Panc1 (cell line): ENCODE data around the gene ZNF578. TPM values are rescaled to one million over a fixed set of nuclear protein-coding genes. Genes with fewer than 3 reads are reported as not detected.

Experiments
- ATAC-seq: fragments of 200-7000 bp; cut with Tn5 transposase; 2 replicates; pipeline ENCODE4 v1.9.1; 2020; ENCODE audit warnings: mild to moderate bottlenecking, moderate library complexity
- BruUV-seq: library from RNA; stranded (reverse); fragments of 400-500 nt; replicated peaks from 2 replicates; lab custom pipeline; 2021; lab: Mats Ljungman, UMichigan
- CTCF ChIA-PET: fragments of 300-600 bp; sonication (Branson Sonifier 250); formaldehyde crosslinking; loops from one replicate; lab custom pipeline; 2022; ENCODE audit warnings: antibody characterized with exemption; lab: Charles Lee
- POLR2A ChIA-PET: fragments of 300-600 bp; sonication (Branson Sonifier 250); formaldehyde crosslinking; loops from one replicate; lab custom pipeline; 2022; ENCODE audit warnings: antibody characterized with exemption; lab: Charles Lee
- DNase-seq: peaks from one replicate; pipeline ENCODE4 v3.0.0-alpha.2; 2010; ENCODE audit warnings: low read depth, low spot score
- H3K27ac ChIP-seq: 2 replicates; pipeline ENCODE4 v1.5.1; 2011; ENCODE audit warnings: mild to moderate bottlenecking, low read length, inconsistent platforms
- H3K27me3 ChIP-seq: fragments of 200-500 bp; sonication (Bioruptor generic); 2 replicates; pipeline ENCODE4 v1.6.0; 2014; ENCODE audit warnings: low read length, inconsistent platforms; ENCODE audit not compliant: control insufficient read depth, insufficient read depth
- H3K36me3 ChIP-seq: fragments of 200-500 bp; sonication (Bioruptor generic); 2 replicates; pipeline ENCODE4 v1.5.1; 2014; ENCODE audit warnings: inconsistent platforms, mild to moderate bottlenecking, low read length, moderate library complexity; ENCODE audit not compliant: control insufficient read depth, insufficient read depth
- H3K4me1 ChIP-seq: 2 replicates; pipeline ENCODE4 v1.5.1; 2011; ENCODE audit warnings: inconsistent platforms, mild to moderate bottlenecking, low read length, moderate library complexity; ENCODE audit not compliant: control insufficient read depth, insufficient read depth
- H3K4me3 ChIP-seq, 2 experiments: 2 replicates each; pipeline ENCODE4 v1.5.1; 2011 to 2012; ENCODE audit warnings: low read depth in 2 of 2, low read length in 2 of 2, mild to moderate bottlenecking in 2 of 2, inconsistent platforms in 1 of 2, moderate library complexity in 1 of 2
- H3K9me3 ChIP-seq: fragments of 200-500 bp; sonication (Bioruptor generic); 2 replicates; pipeline ENCODE4 v1.5.1; 2014; ENCODE audit warnings: low read depth, mild to moderate bottlenecking, inconsistent platforms, low read length, moderate library complexity; ENCODE audit not compliant: control insufficient read depth, insufficient read depth
- POLR2AphosphoS5 ChIP-seq: IDR thresholded peaks from 2 replicates; pipeline ENCODE4 v1.6.1; 2012; ENCODE audit warnings: mild to moderate bottlenecking, low read depth, low read length, moderate library complexity
- SIN3A ChIP-seq: IDR thresholded peaks from 2 replicates; pipeline ENCODE4 v1.6.1; 2012; ENCODE audit warnings: low read depth, mild to moderate bottlenecking, low read length, moderate library complexity, borderline replicate concordance; ENCODE audit not compliant: insufficient read depth
- TCF7L2 ChIP-seq: IDR thresholded peaks from 2 replicates; pipeline ENCODE4 v1.6.1; 2011; ENCODE audit warnings: mild to moderate bottlenecking, low read depth, low read length, inconsistent platforms
- in situ Hi-C: cut with HindIII; loops from 2 replicates; pipeline ENCODE4 v1.10.0; 2016; ENCODE audit warnings: low sequenced_read_pairs, low pct_unique_long_range_greater_than_20kb
- intact Hi-C: fragments of 100-400 bp; cut with micrococcal nuclease; formaldehyde crosslinking; loops from one replicate; pipeline ENCODE4 v1.10.0; 2022; ENCODE audit not compliant: unreplicated experiment
- total RNA-seq: library from RNA; stranded (reverse); gene quantifications from one replicate; pipeline ENCODE4 v1.2.1, GENCODE V29; 2021; ENCODE audit not compliant: unreplicated experiment
- TF ChIP-seq, protein P1 (sequence below), 2 experiments: IDR thresholded peaks; 2 replicates each; pipeline ENCODE4 v1.6.1; 2011 to 2012; ENCODE audit warnings: low read depth in 2 of 2, control low read depth in 1 of 2, low read length in 1 of 2, mild to moderate bottlenecking in 1 of 2, moderate library complexity in 1 of 2; ENCODE audit not compliant: insufficient read depth in 1 of 2
- TF ChIP-seq, protein P2 (sequence below): fragments of 450-650 bp; IDR thresholded peaks from 2 replicates; pipeline ENCODE4 v1.5.1; 2017; ENCODE audit warnings: mild to moderate bottlenecking

The ZNF578 gene
- total RNA-seq, 1 experiment from 2014 or later = not detected

DNA sequence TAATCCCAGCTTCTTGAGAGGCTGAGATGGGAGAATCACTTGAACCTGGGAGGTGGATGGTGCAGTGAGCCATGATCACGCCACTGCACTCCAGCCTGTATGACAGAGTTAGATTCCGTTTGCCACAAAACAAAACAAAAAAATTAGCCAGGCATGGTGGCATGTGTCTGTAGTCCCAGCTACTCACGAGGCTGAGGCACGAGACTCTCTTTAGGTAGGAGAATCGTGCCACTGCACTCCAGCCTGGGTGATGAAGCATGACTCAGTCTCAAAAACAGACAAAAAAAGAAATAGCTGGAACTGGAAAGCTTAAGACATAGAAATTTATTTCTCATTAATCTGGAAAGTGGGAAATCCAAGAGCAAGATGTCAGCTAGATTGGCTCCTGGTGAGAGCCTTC lies 53.9 kb downstream of the ZNF578 start:
- Histone ChIP-seq H3K4me3 (no peak overlapping the region), H3K27me3 (no peaks in the 10 kb centered on the region), H3K27ac (no peak overlapping the region), H3K4me1 (no peaks in the 10 kb centered on the region), H3K36me3 (no peaks in the 10 kb centered on the region), H3K9me3 (no peaks in the 10 kb centered on the region)
- intact Hi-C loops = no loop called here
- DNase-seq = no peak
- BruUV-seq = no TSS peak
- POLR2A ChIA-PET = no interaction called here
- CTCF ChIA-PET = no interaction called here
- TF ChIP-seq SIN3A (no peak), POLR2AphosphoS5 (no peak)
- TF ChIP-seq, protein P1, sequence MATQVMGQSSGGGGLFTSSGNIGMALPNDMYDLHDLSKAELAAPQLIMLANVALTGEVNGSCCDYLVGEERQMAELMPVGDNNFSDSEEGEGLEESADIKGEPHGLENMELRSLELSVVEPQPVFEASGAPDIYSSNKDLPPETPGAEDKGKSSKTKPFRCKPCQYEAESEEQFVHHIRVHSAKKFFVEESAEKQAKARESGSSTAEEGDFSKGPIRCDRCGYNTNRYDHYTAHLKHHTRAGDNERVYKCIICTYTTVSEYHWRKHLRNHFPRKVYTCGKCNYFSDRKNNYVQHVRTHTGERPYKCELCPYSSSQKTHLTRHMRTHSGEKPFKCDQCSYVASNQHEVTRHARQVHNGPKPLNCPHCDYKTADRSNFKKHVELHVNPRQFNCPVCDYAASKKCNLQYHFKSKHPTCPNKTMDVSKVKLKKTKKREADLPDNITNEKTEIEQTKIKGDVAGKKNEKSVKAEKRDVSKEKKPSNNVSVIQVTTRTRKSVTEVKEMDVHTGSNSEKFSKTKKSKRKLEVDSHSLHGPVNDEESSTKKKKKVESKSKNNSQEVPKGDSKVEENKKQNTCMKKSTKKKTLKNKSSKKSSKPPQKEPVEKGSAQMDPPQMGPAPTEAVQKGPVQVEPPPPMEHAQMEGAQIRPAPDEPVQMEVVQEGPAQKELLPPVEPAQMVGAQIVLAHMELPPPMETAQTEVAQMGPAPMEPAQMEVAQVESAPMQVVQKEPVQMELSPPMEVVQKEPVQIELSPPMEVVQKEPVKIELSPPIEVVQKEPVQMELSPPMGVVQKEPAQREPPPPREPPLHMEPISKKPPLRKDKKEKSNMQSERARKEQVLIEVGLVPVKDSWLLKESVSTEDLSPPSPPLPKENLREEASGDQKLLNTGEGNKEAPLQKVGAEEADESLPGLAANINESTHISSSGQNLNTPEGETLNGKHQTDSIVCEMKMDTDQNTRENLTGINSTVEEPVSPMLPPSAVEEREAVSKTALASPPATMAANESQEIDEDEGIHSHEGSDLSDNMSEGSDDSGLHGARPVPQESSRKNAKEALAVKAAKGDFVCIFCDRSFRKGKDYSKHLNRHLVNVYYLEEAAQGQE (IDR thresholded peaks at IDR 0.05; ENCODE audit: insufficient read depth in 1 of 2, low read depth in 2 of 2, low read length in 1 of 2) = no peak
- in situ Hi-C loops = no loop called here
- ATAC-seq = no peak

DNA sequence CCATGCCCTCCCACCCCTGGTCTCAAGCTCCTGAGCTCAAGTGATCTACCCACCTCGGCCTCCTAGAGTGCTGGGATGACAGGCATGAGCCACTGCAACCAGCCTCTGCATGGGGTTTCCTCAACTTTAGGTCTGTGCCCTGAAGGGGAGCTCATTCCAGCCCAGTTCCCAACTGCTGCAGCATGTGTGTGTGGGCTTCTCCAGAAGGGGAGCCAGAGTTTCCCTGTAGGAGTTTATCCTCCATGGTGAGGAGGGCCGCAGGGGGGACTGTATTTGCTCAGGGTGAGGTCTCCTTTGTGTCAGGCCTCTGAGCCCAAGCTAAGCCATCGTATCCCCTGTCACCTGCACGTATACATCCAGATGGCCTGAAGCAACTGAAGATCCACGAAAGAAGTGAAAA lies 62.8 kb downstream of the ZNF578 start:
- in situ Hi-C loops = no loop called here
- intact Hi-C loops = no loop called here
- ATAC-seq (no peak), DNase-seq (no peak)
- H3K36me3 ChIP-seq = no peaks in the 10 kb centered on the region
- CTCF ChIA-PET = no interaction called here
- POLR2A ChIA-PET = no interaction called here
- H3K4me3 ChIP-seq = no peak overlapping the region
- no peaks in the 10 kb centered on the region for H3K27me3 ChIP-seq
- BruUV-seq = no TSS peak
- no peaks in the 10 kb centered on the region for H3K9me3 ChIP-seq
- no peak overlapping the region for H3K27ac ChIP-seq
- TF ChIP-seq, protein P1 (IDR thresholded peaks at IDR 0.05; ENCODE audit: insufficient read depth in 1 of 2, low read depth in 2 of 2, low read length in 1 of 2) = no peak
- TF ChIP-seq TCF7L2 (no peak), POLR2AphosphoS5 (no peak), SIN3A (no peak)
- TF ChIP-seq, protein P2, sequence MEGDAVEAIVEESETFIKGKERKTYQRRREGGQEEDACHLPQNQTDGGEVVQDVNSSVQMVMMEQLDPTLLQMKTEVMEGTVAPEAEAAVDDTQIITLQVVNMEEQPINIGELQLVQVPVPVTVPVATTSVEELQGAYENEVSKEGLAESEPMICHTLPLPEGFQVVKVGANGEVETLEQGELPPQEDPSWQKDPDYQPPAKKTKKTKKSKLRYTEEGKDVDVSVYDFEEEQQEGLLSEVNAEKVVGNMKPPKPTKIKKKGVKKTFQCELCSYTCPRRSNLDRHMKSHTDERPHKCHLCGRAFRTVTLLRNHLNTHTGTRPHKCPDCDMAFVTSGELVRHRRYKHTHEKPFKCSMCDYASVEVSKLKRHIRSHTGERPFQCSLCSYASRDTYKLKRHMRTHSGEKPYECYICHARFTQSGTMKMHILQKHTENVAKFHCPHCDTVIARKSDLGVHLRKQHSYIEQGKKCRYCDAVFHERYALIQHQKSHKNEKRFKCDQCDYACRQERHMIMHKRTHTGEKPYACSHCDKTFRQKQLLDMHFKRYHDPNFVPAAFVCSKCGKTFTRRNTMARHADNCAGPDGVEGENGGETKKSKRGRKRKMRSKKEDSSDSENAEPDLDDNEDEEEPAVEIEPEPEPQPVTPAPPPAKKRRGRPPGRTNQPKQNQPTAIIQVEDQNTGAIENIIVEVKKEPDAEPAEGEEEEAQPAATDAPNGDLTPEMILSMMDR = no peak
- H3K4me1 ChIP-seq = no peaks in the 10 kb centered on the region
